ENCODE measurements around the gene OR51F2.
"Not testable (repeated sequence)": the region's sequence is repeated elsewhere in the genome, so short reads cannot be mapped to it uniquely, and the experiment has no call there.

The OR51F2 gene

GRCh38 chr11:4821021-4821420, at the start of gene OR51F2:
Gene OR51F2, plus strand, starts transcription at chr11:4821321. Its CDS starts 101 bp downstream, at chr11:4821422.
- no peak for DNase-seq (ENCODE audit: low spot score)

- no peak for DNase-seq (ENCODE audit: low spot score)
These were observed 38.7 kb upstream of the OR51F2 start for GRCh38 chr11:4782454-4782853.

DNA sequence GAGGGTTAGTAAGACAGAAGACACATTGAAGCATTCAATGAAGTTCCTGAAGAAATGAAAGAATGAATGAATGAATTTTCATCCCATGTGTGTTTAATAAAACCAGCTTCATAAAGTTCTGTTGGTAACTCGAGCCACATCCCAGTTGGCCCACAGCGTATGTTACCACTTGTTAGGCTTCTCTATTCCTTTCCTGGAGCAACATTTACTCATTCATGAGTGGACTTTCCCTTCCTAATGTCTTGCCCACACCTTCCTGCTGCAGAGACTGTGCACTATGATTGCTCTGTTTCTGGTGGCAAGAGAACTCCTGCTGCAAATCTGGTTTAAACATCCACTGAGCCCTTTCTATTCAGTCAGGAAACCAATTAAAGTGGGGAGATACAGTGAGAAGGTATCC, 23.9 kb upstream of the OR51F2 start:
- DNase-seq (ENCODE audit: low spot score) = no peak

DNA sequence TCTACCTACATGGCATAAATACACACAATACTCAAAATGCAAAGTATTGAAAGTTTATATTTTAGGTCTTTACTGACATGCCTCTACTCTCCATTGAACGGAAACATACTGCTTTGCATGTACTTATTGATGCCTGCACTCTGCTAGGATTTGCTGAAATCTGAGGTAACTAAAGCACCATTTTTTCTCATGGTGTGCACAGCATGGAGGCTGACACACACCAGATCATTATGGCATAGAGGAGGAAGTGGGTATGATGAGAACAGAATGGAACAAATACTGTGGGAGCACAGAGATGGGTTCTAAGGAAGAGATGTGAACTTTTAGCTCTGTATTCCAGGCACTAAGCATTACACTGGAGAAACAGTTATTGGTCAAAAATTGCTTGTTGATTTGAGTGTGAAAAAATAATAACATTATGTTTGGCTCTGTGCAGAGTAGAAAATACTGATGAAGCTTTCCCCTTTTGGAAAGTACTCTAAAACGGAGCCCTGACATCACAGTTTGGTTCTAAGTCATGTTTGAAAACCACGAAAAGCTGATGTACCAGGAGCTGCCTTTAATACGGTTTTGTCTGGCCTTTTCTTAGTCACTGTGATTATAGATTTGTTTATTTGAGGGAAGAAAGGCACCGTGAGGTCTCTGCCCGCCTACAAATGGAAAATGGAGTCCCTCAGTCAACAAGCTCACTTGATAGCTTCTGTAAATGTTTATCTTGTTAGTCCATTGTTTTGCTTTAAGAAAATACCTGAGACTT, 22.5 kb upstream of the OR51F2 start:
- no peak for DNase-seq (ENCODE audit: low spot score)

- not testable (repeated sequence) for DNase-seq (ENCODE audit: low spot score)
These were observed 19.8 kb upstream of the OR51F2 start for GRCh38 chr11:4801316-4801715.

DNA sequence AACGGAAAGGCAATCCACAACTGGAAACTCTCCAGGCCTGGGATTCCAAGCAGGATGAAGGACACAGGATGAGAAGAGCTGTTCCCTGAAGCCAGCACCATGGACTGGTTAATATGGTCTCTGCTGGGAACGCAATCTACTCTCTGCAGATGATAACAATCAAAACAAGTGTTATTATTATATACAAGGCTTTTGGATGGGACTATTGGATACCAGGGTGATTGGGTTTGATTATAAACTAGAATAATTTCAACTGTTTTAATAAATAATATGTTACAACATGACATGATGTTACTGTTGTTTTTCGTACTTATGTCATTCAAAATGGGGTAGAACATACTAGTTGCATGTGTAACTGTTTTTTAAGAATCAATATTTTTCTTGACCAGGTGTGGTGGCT, 16.8 kb upstream of the OR51F2 start, which contains the start of gene OR52R1:
Gene OR52R1, minus strand, starts transcription at position 101 of the 400 bp plus-strand sequence. Its CDS starts 0 bp downstream, at position 101.
- no peak for DNase-seq (ENCODE audit: low spot score)

DNA sequence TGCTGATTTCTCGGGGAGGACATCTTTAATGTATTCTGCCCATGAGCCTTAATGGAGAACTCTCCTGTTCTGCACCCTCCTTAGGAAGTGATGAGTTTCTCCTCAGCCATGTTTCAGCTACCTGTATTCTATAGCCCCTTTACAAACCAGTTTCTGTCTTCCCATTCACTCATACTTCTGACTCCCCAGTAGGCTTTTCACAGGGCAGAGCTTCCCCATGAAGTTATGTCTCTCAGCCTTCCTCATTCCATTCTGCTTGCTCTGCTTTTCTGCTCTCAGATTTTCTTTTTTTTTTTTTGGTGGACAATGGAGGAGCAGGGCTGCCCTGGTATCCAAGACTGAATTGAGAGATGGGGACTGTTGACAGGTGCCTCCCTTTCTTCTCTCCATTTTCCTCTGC, 12.6 kb upstream of the OR51F2 start:
- no peak for DNase-seq (ENCODE audit: low spot score)

GRCh38 chr11:4809246-4809645, 11.9 kb upstream of the OR51F2 start:
- DNase-seq (ENCODE audit: low spot score) = no peak

DNA sequence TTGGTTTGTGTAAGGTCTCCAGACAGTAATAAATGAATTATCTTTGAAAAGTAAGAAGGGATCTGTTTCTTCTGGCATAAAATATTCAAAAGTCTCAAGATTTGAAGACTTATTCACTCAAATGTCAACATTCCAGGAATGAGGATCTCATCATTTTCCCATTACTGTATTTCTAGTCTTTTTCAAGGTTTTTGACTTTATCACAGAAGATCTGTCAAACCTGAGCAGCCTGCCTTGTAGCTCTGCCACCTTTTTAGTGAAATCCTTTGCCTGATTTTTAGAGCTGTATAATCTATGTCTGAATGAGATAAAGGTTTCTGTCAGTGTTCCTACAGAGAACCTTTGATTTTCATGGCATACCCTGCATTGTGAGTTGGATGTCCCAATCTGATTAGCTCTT, 4.0 kb downstream of the OR51F2 start:
- no peak for DNase-seq (ENCODE audit: low spot score)

DNA sequence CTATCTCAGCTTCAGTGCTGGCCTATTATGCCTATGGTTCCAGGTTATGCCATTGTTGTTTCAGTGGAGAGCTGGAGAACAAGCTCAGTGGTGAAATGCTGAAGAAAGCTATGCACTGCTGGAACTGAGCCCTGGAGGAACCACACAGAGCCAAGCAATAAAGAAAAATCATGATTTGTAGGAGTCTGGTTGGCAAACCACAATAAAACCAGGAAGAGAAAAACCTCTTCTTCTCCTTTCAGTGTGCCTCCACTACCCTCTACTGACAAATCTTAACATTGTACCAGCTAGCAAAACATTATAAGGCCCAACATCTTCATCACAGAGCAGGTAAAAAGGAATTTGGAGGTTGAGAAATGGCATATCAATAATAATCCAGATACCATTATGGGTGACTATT, 5.3 kb downstream of the OR51F2 start:
- no peak for DNase-seq (ENCODE audit: low spot score)

DNA sequence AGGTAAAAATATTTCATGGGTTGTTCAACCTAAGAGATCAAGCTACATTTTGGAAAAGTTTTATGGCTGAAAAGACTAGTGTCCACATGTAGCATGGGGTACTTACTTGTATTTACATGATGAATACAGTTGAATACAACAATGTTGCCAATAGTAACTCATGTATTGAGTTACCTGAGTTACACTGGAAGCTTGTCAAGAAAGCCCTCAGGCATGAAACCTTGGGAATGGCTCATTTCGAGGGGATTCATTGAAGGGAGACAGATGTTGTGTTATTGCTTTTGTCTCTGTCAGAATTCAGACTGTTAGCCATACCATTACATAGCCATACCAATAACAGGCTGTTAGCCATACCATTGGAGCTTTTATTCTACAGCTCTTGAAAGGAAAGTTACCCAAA, 9.2 kb downstream of the OR51F2 start:
- no peak for DNase-seq (ENCODE audit: low spot score)

DNA sequence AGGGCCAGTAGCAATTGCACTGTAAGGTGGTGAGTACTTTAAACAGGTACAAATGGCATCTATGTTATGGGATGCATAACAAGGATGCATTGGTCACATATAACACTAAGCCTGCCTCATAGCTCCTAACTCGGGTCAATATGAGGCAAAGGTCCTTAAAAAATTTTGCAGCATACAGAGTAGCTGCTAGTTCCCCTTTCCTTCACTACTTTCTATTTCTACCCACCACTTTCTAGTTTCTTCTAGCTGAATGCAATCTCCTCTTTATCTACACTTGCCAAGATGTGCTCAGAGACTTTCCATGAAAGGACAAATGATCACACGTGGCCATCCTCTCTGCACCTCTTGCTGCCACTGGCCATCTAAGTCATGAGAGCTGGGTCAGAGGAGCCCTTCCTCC, 9.8 kb downstream of the OR51F2 start:
- no peak for DNase-seq (ENCODE audit: low spot score)

DNA sequence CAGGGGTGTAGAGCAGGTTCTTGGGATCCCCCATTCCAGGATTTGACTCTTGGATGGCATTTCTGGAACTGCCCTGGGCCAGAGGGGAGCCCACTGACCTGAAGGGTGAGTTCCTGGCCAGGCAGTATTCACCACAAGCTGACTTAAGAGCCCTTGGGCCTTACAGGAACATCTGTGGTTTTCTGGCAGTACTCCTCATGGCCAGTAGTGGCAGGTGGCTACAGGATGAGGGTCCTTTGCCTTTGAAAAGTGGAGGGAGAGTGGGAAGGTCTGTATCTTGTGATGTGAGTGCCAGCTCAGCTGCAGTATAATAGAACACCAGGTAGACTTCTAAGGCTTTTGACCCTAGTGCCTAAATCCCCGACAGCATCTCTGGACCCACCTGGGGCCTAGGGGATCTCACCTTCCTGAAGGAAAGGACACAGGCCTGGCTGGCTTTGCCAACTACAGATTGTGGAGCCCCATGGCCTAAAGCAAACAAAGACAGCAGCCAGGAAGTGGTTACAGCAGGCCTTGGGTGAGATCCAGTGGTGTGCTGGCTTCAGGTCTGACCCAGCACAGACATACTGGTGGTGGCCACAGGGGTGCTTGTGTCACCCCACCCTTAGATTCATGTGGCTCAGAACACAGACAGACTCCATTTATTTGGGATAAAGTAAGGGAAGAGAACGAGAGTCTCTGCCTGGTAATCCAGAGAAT, 18.9 kb downstream of the OR51F2 start:
- no peak for DNase-seq (ENCODE audit: low spot score)

DNA sequence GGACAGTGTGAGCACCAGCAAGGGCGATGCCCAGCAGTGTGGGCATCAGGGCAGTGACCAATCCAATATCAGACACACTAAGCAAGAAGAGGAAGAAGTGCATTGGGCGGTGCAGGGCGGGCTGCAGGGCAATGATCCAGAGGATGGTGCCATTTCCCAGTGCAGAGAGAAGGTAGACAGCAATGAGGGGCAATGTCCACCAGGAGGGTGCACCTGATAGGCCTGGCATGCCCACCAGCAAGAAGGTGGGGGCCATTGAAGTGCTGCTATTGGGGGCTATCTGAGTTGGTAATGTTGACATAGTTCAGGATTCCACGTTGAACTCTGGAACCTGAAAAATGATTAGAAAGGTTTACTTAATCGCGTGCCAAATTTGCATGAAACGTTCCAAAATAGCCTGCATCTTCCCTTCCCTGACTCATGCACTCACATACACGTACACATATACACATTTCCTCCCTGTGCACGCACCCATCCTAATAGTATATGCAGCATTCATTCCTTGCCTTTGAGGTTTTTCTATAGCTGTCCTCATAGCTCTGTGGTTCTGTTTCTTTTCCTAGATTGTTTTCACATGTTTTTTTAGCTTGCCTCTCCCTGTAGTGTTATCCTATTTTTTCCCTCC, 27.9 kb downstream of the OR51F2 start, which contains the start of gene OR51S1:
Gene OR51S1, minus strand, starts transcription at position 301 of the 625 bp plus-strand sequence. Its CDS starts 0 bp downstream, at position 301.
- DNase-seq (ENCODE audit: low spot score) = no peak

DNA sequence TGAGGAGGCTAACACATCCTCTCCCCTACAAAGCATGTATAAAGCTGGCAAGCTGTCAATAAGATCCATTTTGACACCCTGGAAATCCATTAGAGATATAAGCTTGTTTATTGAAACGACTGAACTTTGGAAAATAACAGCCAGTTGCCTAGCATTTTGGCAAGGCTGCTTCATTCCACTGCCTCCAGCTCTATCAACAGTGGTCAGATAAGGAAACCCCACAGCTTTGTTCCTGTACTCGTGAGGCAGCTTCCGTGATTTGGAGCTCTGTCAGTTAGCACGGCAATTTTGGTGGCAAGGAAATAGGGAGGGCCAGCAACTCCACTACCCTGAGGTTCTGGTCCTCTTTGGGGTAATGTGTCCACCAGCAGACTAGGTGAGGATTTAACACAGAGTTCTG, 29.9 kb downstream of the OR51F2 start:
- no peak for DNase-seq (ENCODE audit: low spot score)

GRCh38 chr11:4854286-4854685, 33.2 kb downstream of the OR51F2 start:
- not testable (repeated sequence) for DNase-seq (ENCODE audit: low spot score)

DNA sequence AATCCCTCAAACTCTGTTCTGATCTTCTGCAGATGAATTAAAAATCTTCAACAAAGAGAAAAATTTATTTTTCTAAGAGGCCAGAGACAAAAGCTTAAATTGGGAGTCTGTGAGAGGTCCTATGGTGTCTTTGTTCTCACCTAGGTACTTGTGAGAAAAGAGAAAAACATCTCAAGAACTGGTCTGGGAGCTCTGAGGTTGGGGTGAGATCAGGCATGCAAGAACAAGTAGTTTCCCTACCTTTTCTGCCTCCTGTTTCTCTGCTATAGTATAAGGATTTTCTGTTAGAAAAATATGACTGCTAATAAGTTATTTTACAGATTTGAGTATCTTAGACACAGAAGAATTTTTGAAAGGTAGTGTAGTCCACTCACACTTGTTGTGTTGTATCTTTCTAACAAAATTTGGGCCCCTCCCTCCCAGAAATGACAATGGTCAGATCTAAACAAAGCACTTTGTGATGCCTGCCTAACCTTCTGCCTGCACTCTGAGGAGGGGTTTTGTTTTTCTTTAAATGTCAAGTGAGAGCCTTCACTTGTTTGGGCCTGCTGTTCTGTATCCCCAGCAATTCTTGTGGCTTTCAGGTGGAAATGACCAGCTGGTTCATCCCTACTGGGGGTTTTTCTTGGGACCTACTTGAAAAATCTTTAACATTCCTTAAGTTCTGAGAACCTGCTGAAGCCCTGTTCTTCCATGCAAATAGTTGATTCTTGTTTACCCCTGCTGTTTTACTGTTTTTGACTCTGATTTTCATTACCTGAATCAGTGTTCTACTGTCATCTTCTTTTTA, 41.5 kb downstream of the OR51F2 start:
- no peak for DNase-seq (ENCODE audit: low spot score)

GRCh38 chr11:4863876-4864275, 42.8 kb downstream of the OR51F2 start:
- no peak for DNase-seq (ENCODE audit: low spot score)

DNA sequence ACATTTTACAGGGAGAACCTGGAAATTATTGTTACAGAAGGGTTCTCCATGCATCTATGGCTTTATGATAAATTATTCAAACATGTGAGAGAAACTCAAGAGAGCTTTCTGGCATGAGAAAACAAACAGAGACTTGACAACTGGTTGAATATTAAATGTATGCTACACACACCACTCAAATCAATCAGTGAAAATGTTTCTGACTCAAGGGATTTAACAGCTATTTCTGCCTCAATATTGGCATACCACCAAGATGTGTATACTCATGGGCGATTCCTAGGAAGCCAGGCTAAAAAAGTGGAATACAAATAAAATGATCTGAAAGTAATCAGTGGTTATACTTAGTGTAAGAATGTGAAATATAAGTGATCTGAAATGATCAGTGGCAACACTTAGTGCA, 44.7 kb downstream of the OR51F2 start:
- no peak for DNase-seq (ENCODE audit: low spot score)

Data from HuH-7 (cell line).